ENCODE data around the gene GRIN3A.

DNA sequence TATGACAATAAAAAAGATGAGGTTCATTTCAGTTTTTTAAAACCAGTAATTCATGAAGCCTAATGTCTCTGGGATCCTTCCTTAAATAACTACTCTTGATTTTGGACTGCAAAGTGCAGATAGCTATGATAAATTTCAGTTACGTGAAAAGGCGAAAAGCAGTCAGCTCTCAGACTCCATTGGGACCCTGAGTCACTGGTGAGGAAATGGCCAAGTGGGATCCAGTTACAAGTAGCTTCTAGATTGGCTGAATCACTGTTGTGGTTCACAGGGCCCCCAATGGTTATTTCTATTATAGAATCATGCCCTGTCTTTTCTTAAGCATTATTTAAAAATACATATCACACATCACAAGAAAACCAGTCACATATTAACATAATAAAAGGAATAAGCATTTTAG, 112.6 kb downstream of the GRIN3A start:
- TF ChIP-seq GATA2 (IDR thresholded peaks at IDR 0.05; ENCODE audit: low read depth, low read length) (no peak), GATA3 (IDR thresholded peaks at IDR 0.05; ENCODE audit: low read depth, low read length) (no peak)
